Measurements from ENCODE around the gene ISX. TPM values are rescaled to one million over a fixed set of nuclear protein-coding genes. Genes with fewer than 3 reads are reported as not detected.

Gene ISX
- total and polyA plus RNA-seq, 2 donors (not counting 1 experiment from before 2014, with no cell fraction given): not detected

- H3K4me1 ChIP-seq (ENCODE audit: control insufficient read depth, extremely low read depth, insufficient read depth, low read length): no peaks in the 10 kb centered on the region
- no peaks in the 10 kb centered on the region for H3K36me3 ChIP-seq (ENCODE audit: control insufficient read depth, insufficient read depth, low read length)
- H3K9me3 ChIP-seq (ENCODE audit: control insufficient read depth, insufficient read depth, low read depth, low read length): no peaks in the 10 kb centered on the region
- H3K4me3 ChIP-seq (replicated peaks in 1 of 4; ENCODE audit: control extremely low read depth in 1 of 4, insufficient read depth in 1 of 4, low read depth in 3 of 4, low read length in 4 of 4): no peak overlapping the region
- H3K27me3 ChIP-seq (ENCODE audit: control insufficient read depth, insufficient read depth, low read length): no peaks in the 10 kb centered on the region
- H3K4me2 ChIP-seq (ENCODE audit: extremely low read depth, insufficient read depth, low read length): no peak overlapping the region
- no peaks in the 10 kb centered on the region for H3K79me2 ChIP-seq (ENCODE audit: control insufficient read depth, insufficient read depth, low read length)
- no peak overlapping the region for H2AFZ ChIP-seq (ENCODE audit: low read length)
- no peak overlapping the region for H3K27ac ChIP-seq (ENCODE audit: insufficient read depth, low read length)
- DNase-seq (ENCODE audit: low read depth in 2 of 2): peak in 1 of 2 donors; percentile 1
- H3K9ac ChIP-seq (ENCODE audit: insufficient read depth, low read length): no peak overlapping the region
- H4K20me1 ChIP-seq (ENCODE audit: control insufficient read depth, extremely low read depth, insufficient read depth, low read length): no peaks in the 10 kb centered on the region
- no peak for TF ChIP-seq CTCF (conservative IDR thresholded peaks at IDR 0.05 in 1 of 2, IDR thresholded peaks at IDR 0.05 in 1 of 2; ENCODE audit: low read depth in 1 of 2, low read length in 2 of 2)
- no peak for TF ChIP-seq EZH2 (IDR thresholded peaks at IDR 0.05; ENCODE audit: low read length, missing control alignments)
These were observed 7.0 kb downstream of the ISX start for GRCh38 chr22:35072925-35073324.

- no peak overlapping the region for H3K27ac ChIP-seq (ENCODE audit: insufficient read depth, low read length)
- TF ChIP-seq CTCF (conservative IDR thresholded peaks at IDR 0.05 in 1 of 2, IDR thresholded peaks at IDR 0.05 in 1 of 2; ENCODE audit: low read depth in 1 of 2, low read length in 2 of 2) (no peak), EZH2 (IDR thresholded peaks at IDR 0.05; ENCODE audit: low read length, missing control alignments) (no peak)
- DNase-seq (ENCODE audit: low read depth in 2 of 2): no peak
- no peaks in the 10 kb centered on the region for H3K9me3 ChIP-seq (ENCODE audit: control insufficient read depth, insufficient read depth, low read depth, low read length)
- H3K9ac ChIP-seq (ENCODE audit: insufficient read depth, low read length): no peak overlapping the region
- no peaks in the 10 kb centered on the region for H3K27me3 ChIP-seq (ENCODE audit: control insufficient read depth, insufficient read depth, low read length)
- H3K79me2 ChIP-seq (ENCODE audit: control insufficient read depth, insufficient read depth, low read length): no peaks in the 10 kb centered on the region
- H3K4me2 ChIP-seq (ENCODE audit: extremely low read depth, insufficient read depth, low read length): no peak overlapping the region
- H3K36me3 ChIP-seq (ENCODE audit: control insufficient read depth, insufficient read depth, low read length): no peaks in the 10 kb centered on the region
- H4K20me1 ChIP-seq (ENCODE audit: control insufficient read depth, extremely low read depth, insufficient read depth, low read length): no peaks in the 10 kb centered on the region
- H2AFZ ChIP-seq (ENCODE audit: low read length): no peak overlapping the region
- H3K4me1 ChIP-seq (ENCODE audit: control insufficient read depth, extremely low read depth, insufficient read depth, low read length): no peaks in the 10 kb centered on the region
- H3K4me3 ChIP-seq (replicated peaks in 1 of 4; ENCODE audit: control extremely low read depth in 1 of 4, insufficient read depth in 1 of 4, low read depth in 3 of 4, low read length in 4 of 4): no peak overlapping the region
These were observed 8.6 kb downstream of the ISX start for GRCh38 chr22:35074583-35074982.

- no peaks in the 10 kb centered on the region for H3K4me1 ChIP-seq (ENCODE audit: control insufficient read depth, extremely low read depth, insufficient read depth, low read length)
- H2AFZ ChIP-seq (ENCODE audit: low read length): no peak overlapping the region
- no peaks in the 10 kb centered on the region for H3K79me2 ChIP-seq (ENCODE audit: control insufficient read depth, insufficient read depth, low read length)
- H3K9ac ChIP-seq (ENCODE audit: insufficient read depth, low read length): no peak overlapping the region
- TF ChIP-seq EZH2 (IDR thresholded peaks at IDR 0.05; ENCODE audit: low read length, missing control alignments): no peak
- no peak for TF ChIP-seq CTCF (conservative IDR thresholded peaks at IDR 0.05 in 1 of 2, IDR thresholded peaks at IDR 0.05 in 1 of 2; ENCODE audit: low read depth in 1 of 2, low read length in 2 of 2)
- no peak for DNase-seq (ENCODE audit: low read depth in 2 of 2)
- no peak overlapping the region for H3K4me2 ChIP-seq (ENCODE audit: extremely low read depth, insufficient read depth, low read length)
- H3K27me3 ChIP-seq (ENCODE audit: control insufficient read depth, insufficient read depth, low read length): no peaks in the 10 kb centered on the region
- H3K9me3 ChIP-seq (ENCODE audit: control insufficient read depth, insufficient read depth, low read depth, low read length): no peaks in the 10 kb centered on the region
- no peaks in the 10 kb centered on the region for H4K20me1 ChIP-seq (ENCODE audit: control insufficient read depth, extremely low read depth, insufficient read depth, low read length)
- no peaks in the 10 kb centered on the region for H3K36me3 ChIP-seq (ENCODE audit: control insufficient read depth, insufficient read depth, low read length)
- H3K4me3 ChIP-seq (replicated peaks in 1 of 4; ENCODE audit: control extremely low read depth in 1 of 4, insufficient read depth in 1 of 4, low read depth in 3 of 4, low read length in 4 of 4): no peak overlapping the region
- H3K27ac ChIP-seq (ENCODE audit: insufficient read depth, low read length): no peak overlapping the region
These were observed 10.7 kb downstream of the ISX start for GRCh38 chr22:35076630-35077029.

Measured in fibroblast of lung (primary cell).